Measurements from ENCODE around the gene TTC23.

Gene TTC23

GRCh38 chr15:99102332-99103235, 146.8 kb downstream of the TTC23 start:
- no peak for DNase-seq (ENCODE audit: low spot score)

- DNase-seq (ENCODE audit: low spot score): no peak
Observed at GRCh38 chr15:99101501-99101900, 147.9 kb downstream of the TTC23 start.

GRCh38 chr15:99100245-99101173, 148.9 kb downstream of the TTC23 start:
- DNase-seq (ENCODE audit: low spot score): no peak

- no peak for DNase-seq (ENCODE audit: low spot score)
Observed at GRCh38 chr15:99099661-99100060, 149.7 kb downstream of the TTC23 start.

GRCh38 chr15:99098991-99099390, 150.4 kb downstream of the TTC23 start:
- no peak for DNase-seq (ENCODE audit: low spot score)

GRCh38 chr15:99098426-99098825, 151.0 kb downstream of the TTC23 start:
- DNase-seq (ENCODE audit: low spot score): no peak

- no peak for DNase-seq (ENCODE audit: low spot score)
Observed at GRCh38 chr15:99097441-99098410, 151.7 kb downstream of the TTC23 start.

- DNase-seq (ENCODE audit: low spot score): no peak
Observed at GRCh38 chr15:99096894-99097426, 152.4 kb downstream of the TTC23 start.

GRCh38 chr15:99096173-99096893, 153.0 kb downstream of the TTC23 start:
- no peak for DNase-seq (ENCODE audit: low spot score)

GRCh38 chr15:99095626-99096025, 153.8 kb downstream of the TTC23 start:
- no peak for DNase-seq (ENCODE audit: low spot score)

- no peak for DNase-seq (ENCODE audit: low spot score)
Observed at GRCh38 chr15:99092554-99093172, 156.7 kb downstream of the TTC23 start.

- no peak for DNase-seq (ENCODE audit: low spot score)
Observed at GRCh38 chr15:99090938-99091337, 158.4 kb downstream of the TTC23 start.

- no peak for DNase-seq (ENCODE audit: low spot score)
Observed at GRCh38 chr15:99090011-99090699, 159.2 kb downstream of the TTC23 start.

GRCh38 chr15:99087405-99087943, 161.9 kb downstream of the TTC23 start:
- no peak for DNase-seq (ENCODE audit: low spot score)

- DNase-seq (ENCODE audit: low spot score): no peak
Observed at GRCh38 chr15:99086327-99086667, 163.1 kb downstream of the TTC23 start.
